ENCODE data around the gene FBXL13.

FBXL13 gene

DNA sequence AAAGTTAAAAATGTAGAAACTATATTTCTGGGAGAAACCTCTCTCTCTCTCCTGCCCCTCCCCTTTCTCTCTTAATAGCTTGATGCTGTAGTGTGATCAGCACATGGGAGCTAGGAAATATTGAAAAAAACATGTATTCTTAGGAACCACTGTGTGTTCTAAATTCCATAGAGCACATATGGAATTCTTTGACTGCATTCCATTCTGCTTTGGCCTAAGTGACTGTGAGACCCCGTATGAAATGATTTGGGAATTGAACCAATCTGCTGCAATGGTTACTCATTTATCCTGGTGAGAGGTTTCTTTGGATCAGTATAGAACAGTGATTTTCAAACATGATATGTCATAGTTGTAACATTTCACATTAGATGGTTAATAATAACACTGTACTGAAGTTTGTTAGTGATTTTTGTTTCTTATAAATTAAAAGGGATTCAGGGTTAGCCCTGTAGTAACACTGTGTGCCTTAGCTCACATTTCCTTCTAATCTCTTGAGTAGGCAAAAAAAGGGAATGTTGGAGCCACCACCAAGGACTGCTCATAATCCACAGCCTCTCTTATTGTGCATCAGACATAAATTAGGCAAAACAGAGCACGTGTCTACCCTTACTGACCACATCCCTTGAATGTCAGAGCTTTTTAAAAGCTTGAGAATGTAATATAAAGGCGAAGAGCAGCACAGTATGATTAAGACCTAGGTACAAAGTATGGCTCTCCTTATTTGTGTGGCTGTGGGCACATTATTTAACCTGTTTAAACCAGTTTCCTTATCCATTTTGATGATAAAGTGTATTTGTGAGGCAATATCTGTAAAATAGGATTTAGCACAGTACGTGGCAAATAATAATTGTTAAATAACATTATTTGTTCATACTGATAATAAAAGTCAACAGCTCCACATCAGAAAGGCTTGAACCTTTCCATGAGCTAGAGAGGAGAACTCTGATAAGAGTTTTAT, 256.7 kb downstream of the FBXL13 start:
- H3K27me3 ChIP-seq (ENCODE audit: insufficient read depth, poor library complexity, severe bottlenecking): no peaks in the 10 kb centered on the region
- TF ChIP-seq, protein P1, sequence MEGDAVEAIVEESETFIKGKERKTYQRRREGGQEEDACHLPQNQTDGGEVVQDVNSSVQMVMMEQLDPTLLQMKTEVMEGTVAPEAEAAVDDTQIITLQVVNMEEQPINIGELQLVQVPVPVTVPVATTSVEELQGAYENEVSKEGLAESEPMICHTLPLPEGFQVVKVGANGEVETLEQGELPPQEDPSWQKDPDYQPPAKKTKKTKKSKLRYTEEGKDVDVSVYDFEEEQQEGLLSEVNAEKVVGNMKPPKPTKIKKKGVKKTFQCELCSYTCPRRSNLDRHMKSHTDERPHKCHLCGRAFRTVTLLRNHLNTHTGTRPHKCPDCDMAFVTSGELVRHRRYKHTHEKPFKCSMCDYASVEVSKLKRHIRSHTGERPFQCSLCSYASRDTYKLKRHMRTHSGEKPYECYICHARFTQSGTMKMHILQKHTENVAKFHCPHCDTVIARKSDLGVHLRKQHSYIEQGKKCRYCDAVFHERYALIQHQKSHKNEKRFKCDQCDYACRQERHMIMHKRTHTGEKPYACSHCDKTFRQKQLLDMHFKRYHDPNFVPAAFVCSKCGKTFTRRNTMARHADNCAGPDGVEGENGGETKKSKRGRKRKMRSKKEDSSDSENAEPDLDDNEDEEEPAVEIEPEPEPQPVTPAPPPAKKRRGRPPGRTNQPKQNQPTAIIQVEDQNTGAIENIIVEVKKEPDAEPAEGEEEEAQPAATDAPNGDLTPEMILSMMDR (IDR thresholded peaks at IDR 0.05; ENCODE audit: insufficient read depth, low read length): no peak
- TF ChIP-seq SPI1 (IDR thresholded peaks at IDR 0.05; ENCODE audit: borderline replicate concordance, low read depth) (no peak), GABPA (IDR thresholded peaks at IDR 0.05; ENCODE audit: low read depth) (no peak), POLR2AphosphoS5 (IDR thresholded peaks at IDR 0.05; ENCODE audit: low read depth) (no peak)
- TF ChIP-seq, protein P2, sequence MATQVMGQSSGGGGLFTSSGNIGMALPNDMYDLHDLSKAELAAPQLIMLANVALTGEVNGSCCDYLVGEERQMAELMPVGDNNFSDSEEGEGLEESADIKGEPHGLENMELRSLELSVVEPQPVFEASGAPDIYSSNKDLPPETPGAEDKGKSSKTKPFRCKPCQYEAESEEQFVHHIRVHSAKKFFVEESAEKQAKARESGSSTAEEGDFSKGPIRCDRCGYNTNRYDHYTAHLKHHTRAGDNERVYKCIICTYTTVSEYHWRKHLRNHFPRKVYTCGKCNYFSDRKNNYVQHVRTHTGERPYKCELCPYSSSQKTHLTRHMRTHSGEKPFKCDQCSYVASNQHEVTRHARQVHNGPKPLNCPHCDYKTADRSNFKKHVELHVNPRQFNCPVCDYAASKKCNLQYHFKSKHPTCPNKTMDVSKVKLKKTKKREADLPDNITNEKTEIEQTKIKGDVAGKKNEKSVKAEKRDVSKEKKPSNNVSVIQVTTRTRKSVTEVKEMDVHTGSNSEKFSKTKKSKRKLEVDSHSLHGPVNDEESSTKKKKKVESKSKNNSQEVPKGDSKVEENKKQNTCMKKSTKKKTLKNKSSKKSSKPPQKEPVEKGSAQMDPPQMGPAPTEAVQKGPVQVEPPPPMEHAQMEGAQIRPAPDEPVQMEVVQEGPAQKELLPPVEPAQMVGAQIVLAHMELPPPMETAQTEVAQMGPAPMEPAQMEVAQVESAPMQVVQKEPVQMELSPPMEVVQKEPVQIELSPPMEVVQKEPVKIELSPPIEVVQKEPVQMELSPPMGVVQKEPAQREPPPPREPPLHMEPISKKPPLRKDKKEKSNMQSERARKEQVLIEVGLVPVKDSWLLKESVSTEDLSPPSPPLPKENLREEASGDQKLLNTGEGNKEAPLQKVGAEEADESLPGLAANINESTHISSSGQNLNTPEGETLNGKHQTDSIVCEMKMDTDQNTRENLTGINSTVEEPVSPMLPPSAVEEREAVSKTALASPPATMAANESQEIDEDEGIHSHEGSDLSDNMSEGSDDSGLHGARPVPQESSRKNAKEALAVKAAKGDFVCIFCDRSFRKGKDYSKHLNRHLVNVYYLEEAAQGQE (IDR thresholded peaks at IDR 0.05; ENCODE audit: insufficient replicate concordance, low read depth): no peak
- no peak overlapping the region for H3K27ac ChIP-seq (replicated peaks)
- H3K4me3 ChIP-seq (replicated peaks; ENCODE audit: insufficient read depth, low read length): no peak overlapping the region
- DNase-seq (ENCODE audit: low read depth in 1 of 2, low spot score in 1 of 2): no peak

DNA sequence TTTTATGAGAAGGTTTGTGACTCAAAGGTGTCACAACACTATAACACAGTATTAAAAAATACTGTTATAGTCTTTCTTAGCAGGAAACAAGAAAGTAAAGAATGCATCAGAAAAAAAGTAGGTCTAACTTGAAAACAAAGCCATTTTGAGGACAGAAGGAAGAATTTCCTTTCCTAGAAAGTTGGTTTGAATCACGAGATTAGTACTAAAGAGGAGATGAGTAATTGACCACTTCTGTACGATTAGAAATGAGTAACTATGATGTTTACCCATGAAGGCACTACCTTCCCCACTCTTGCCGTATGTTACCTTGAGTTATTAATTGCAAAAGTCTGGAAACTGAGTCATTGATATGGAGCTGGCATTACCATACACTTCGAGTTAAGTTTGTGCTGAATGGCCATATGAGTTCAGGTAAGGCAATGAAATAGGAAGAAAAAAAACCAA, 260.5 kb downstream of the FBXL13 start:
- TF ChIP-seq GABPA (IDR thresholded peaks at IDR 0.05; ENCODE audit: low read depth) (no peak), POLR2AphosphoS5 (IDR thresholded peaks at IDR 0.05; ENCODE audit: low read depth) (no peak), SPI1 (IDR thresholded peaks at IDR 0.05; ENCODE audit: borderline replicate concordance, low read depth) (no peak)
- TF ChIP-seq, protein P1 (IDR thresholded peaks at IDR 0.05; ENCODE audit: insufficient read depth, low read length): no peak
- TF ChIP-seq, protein P2 (IDR thresholded peaks at IDR 0.05; ENCODE audit: insufficient replicate concordance, low read depth): no peak
- DNase-seq (ENCODE audit: low read depth in 1 of 2, low spot score in 1 of 2): no peak

DNA sequence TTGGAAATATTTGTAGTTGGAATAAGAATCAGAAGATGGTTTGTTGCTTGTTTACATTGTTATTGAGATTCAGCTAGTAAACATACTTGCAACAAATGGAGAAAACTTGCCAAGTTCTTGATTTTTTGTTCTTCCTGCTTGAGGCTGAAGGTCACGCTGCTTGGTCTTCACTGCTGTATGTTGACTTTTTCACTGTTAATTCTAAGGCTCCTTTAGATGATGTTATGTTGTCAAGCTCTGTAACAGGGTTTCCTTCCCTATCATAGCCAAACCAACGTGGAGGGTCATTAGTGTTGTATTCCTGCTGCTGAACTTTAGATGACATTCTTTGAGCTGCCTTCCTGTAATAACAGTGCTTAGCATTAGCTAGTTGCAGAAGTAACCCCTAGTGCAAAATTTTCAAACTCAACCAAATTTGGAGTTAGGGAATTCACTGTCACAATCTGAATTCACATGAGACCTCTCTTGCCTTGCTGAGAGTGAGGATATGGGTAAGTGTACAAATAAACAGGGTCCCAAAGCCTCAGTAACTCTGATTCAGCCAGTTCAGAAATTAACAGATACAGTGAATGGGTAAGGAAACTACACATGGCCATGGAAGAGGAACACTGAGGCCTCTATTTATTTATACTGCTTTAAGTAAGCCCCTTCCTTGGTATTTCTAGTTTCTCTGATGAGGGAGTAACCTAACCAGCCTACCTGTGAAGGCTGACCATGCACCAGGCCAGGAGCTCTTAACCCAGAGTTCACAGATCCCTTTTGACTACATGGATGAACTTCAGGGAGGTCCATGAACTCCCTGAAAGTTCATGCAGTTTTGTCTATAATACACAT, 261.2 kb downstream of the FBXL13 start:
- DNase-seq (ENCODE audit: low read depth in 1 of 2, low spot score in 1 of 2): no peak
- TF ChIP-seq GABPA (IDR thresholded peaks at IDR 0.05; ENCODE audit: low read depth) (no peak), SPI1 (IDR thresholded peaks at IDR 0.05; ENCODE audit: borderline replicate concordance, low read depth) (no peak), POLR2AphosphoS5 (IDR thresholded peaks at IDR 0.05; ENCODE audit: low read depth) (no peak)
- TF ChIP-seq, protein P1 (IDR thresholded peaks at IDR 0.05; ENCODE audit: insufficient read depth, low read length): no peak
- TF ChIP-seq, protein P2 (IDR thresholded peaks at IDR 0.05; ENCODE audit: insufficient replicate concordance, low read depth): no peak
- no peak overlapping the region for H3K27ac ChIP-seq (replicated peaks)
- no peak overlapping the region for H3K4me3 ChIP-seq (replicated peaks; ENCODE audit: insufficient read depth, low read length)
- no peaks in the 10 kb centered on the region for H3K27me3 ChIP-seq (ENCODE audit: insufficient read depth, poor library complexity, severe bottlenecking)

More for the DNA sequence above, 260.5 kb downstream of the FBXL13 start:
- Histone ChIP-seq H3K27ac (replicated peaks) (no peak overlapping the region), H3K4me3 (replicated peaks; ENCODE audit: insufficient read depth, low read length) (no peak overlapping the region), H3K27me3 (ENCODE audit: insufficient read depth, poor library complexity, severe bottlenecking) (no peaks in the 10 kb centered on the region)
